Activated CD4-positive, CD25-positive, alpha-beta regulatory T cell treated with anti-CD3 and anti-CD28 coated beads, Interleukin-2, amount 50 U/mL, for 16 hours (primary cell): ENCODE measurements around the gene ABHD6.

Experiments used
- DNase-seq: peaks from one replicate; pipeline ENCODE4 v3.0.0-alpha.2; 2020; ENCODE audit warnings: low read depth, low spot score

ABHD6 gene

DNA sequence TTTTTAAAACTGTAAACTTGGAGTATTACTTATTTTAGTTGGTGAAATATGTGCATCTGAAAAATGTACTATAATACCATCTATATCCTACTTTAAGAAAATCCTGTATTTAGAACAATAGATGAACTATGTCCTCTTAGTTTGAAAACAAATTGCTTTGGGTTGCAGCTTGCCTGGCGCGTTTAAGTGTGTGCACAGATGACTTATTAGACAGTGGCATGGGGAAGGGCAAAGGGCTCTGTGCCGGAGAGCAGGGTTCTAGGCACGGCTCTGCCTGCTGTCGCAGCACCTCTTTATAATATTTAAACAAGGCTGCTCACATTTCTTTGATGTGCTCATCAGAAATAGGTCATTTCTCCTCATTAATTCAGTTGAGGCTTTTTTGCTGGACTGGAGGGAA is 105.1 kb downstream of the ABHD6 start:
- DNase-seq, result no peak
